OCI-LY7 (cell line): ENCODE results near the gene TBC1D20. TPM values are rescaled to one million over a fixed set of nuclear protein-coding genes. Genes with fewer than 3 reads are reported as not detected.

ENCODE experiments used
- BruUV-seq: library from RNA; stranded (reverse); fragments of 400-500 nt; replicated peaks from 2 replicates; lab custom pipeline; 2021; lab: Mats Ljungman, UMichigan
- CTCF ChIA-PET: fragments of 300-600 bp; sonication (Branson Sonifier 250); formaldehyde crosslinking; loops from one replicate; lab custom pipeline; 2022; ENCODE audit warnings: antibody characterized with exemption; ENCODE audit not compliant: unreplicated experiment; lab: Charles Lee
- POLR2A ChIA-PET: fragments of 300-600 bp; sonication (Branson Sonifier 250); formaldehyde crosslinking; loops from one replicate; lab custom pipeline; 2022; ENCODE audit warnings: antibody characterized with exemption; lab: Charles Lee
- DNase-seq: peaks from one replicate; pipeline ENCODE4 v3.0.0-alpha.2; 2015; ENCODE audit warnings: low spot score
- H2AFZ ChIP-seq: fragments of 200-600 bp; sonication (generic), shearing (Covaris generic); 2 replicates; pipeline ENCODE4 v1.6.1; 2014; ENCODE audit warnings: mild to moderate bottlenecking, antibody characterized with exemption, low read length, moderate library complexity
- H3K27ac ChIP-seq: fragments of 200-600 bp; sonication (generic); 2 replicates; pipeline ENCODE4 v1.5.1; 2014; ENCODE audit warnings: mixed run types, low read depth, mild to moderate bottlenecking, moderate library complexity, low read length, inconsistent platforms; ENCODE audit not compliant: poor library complexity, severe bottlenecking
- H3K36me3 ChIP-seq: fragments of 200-600 bp; sonication (generic); 2 replicates; pipeline ENCODE4 v1.6.1; 2014; ENCODE audit warnings: mild to moderate bottlenecking, antibody characterized with exemption, low read length, moderate library complexity, mixed read lengths; ENCODE audit not compliant: insufficient read depth
- H3K4me1 ChIP-seq: fragments of 200-600 bp; sonication (generic); 2 replicates; pipeline ENCODE4 v1.5.1; 2014; ENCODE audit warnings: mild to moderate bottlenecking, low read length; ENCODE audit not compliant: insufficient read depth, poor library complexity, severe bottlenecking
- H3K4me2 ChIP-seq: fragments of 200-600 bp; sonication (generic); 2 replicates; pipeline ENCODE4 v1.6.1; 2014; ENCODE audit warnings: mild to moderate bottlenecking, low read length
- H3K4me3 ChIP-seq: fragments of 200-600 bp; sonication (generic); 2 replicates; pipeline ENCODE4 v1.5.1; 2014; ENCODE audit warnings: mild to moderate bottlenecking, low read depth, low read length; ENCODE audit not compliant: poor library complexity, severe bottlenecking
- H3K79me2 ChIP-seq: fragments of 200-600 bp; sonication (generic); 2 replicates; pipeline ENCODE4 v1.6.1; 2016; ENCODE audit warnings: low read depth, mild to moderate bottlenecking, low read length, moderate library complexity, mixed read lengths; ENCODE audit not compliant: insufficient read depth
- H3K9me2 ChIP-seq: fragments of 200-600 bp; sonication (generic); 2 replicates; pipeline ENCODE4 v1.6.1; 2016; ENCODE audit warnings: mild to moderate bottlenecking, low read length, mixed read lengths; ENCODE audit not compliant: insufficient read depth
- H3K9me3 ChIP-seq: fragments of 200-600 bp; sonication (generic); 2 replicates; pipeline ENCODE4 v1.6.1; 2014; ENCODE audit warnings: mild to moderate bottlenecking, mixed run types, low read length, mixed read lengths
- H4K20me1 ChIP-seq: fragments of 200-600 bp; sonication (generic); 2 replicates; pipeline ENCODE4 v1.6.1; 2014; ENCODE audit warnings: mild to moderate bottlenecking, antibody characterized with exemption, low read length, moderate library complexity, mixed read lengths; ENCODE audit not compliant: insufficient read depth
- EZH2phosphoT487 ChIP-seq: fragments of 200-600 bp; sonication (generic); IDR thresholded peaks from 2 replicates; pipeline ENCODE4 v1.6.1; 2018; ENCODE audit warnings: low read depth, borderline replicate concordance, mild to moderate bottlenecking, mixed run types, antibody characterized with exemption, low read length, moderate library complexity, mixed read lengths
- intact Hi-C: fragments of 100-400 bp; cut with micrococcal nuclease; formaldehyde crosslinking; loops from one replicate; pipeline ENCODE4 v1.10.0; 2022; ENCODE audit not compliant: unreplicated experiment
- total RNA-seq, 2 experiments: library from RNA; depleted of rRNA in 1 of 2; stranded (reverse); fragments of >200 nt in 1 of 2; shearing (Covaris generic) in 1 of 2; gene quantifications; 2 replicates each; pipeline ENCODE4 v1.2.3, GENCODE V29; 2014 to 2022
- TF ChIP-seq, protein P1 (sequence below): fragments of 200-600 bp; sonication (generic); conservative IDR thresholded peaks from 2 replicates; pipeline ENCODE4 v1.5.1; 2014; ENCODE audit warnings: mild to moderate bottlenecking, antibody characterized with exemption, low read length, moderate library complexity, mixed read lengths

TBC1D20 gene
- total RNA-seq, 2 experiments from 2014 or later, result 17.4 to 20.8 TPM

DNA sequence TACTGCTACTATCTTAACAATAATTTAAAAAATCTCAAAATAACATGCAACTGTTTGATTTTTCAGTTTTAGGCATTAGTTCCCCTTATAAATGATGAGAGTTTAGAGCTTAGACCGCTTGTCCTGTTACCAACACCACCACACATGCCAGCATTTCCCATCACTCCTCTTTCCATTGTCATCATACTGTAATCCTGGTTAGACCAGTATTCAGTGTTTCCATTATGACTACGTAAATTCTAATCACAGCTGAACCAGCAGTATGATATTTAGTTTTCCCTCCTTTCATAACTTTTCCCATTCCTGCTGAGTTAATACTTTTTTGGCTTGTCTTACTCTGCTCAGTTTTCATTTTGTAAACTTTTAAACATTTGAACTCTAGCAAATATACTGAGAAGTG, 12.2 kb upstream of the TBC1D20 start:
- Histone ChIP-seq H3K4me1 (no peaks in the 10 kb centered on the region), H3K27ac (no peak overlapping the region), H3K9me3 (no peaks in the 10 kb centered on the region; the same call in 1 of the 2 replicates), H4K20me1 (no peaks in the 10 kb centered on the region), H3K79me2 (no peaks in the 10 kb centered on the region), H3K36me3 (peaks cover 53% of the 10 kb centered on the region), H2AFZ (no peak overlapping the region), H3K9me2 (no peaks in the 10 kb centered on the region), H3K4me3 (no peak overlapping the region), H3K4me2 (no peak overlapping the region)
- POLR2A ChIA-PET, result no interaction called here
- CTCF ChIA-PET, result no interaction called here
- TF ChIP-seq, protein P1, sequence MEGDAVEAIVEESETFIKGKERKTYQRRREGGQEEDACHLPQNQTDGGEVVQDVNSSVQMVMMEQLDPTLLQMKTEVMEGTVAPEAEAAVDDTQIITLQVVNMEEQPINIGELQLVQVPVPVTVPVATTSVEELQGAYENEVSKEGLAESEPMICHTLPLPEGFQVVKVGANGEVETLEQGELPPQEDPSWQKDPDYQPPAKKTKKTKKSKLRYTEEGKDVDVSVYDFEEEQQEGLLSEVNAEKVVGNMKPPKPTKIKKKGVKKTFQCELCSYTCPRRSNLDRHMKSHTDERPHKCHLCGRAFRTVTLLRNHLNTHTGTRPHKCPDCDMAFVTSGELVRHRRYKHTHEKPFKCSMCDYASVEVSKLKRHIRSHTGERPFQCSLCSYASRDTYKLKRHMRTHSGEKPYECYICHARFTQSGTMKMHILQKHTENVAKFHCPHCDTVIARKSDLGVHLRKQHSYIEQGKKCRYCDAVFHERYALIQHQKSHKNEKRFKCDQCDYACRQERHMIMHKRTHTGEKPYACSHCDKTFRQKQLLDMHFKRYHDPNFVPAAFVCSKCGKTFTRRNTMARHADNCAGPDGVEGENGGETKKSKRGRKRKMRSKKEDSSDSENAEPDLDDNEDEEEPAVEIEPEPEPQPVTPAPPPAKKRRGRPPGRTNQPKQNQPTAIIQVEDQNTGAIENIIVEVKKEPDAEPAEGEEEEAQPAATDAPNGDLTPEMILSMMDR, result no peak
- no TSS peak for BruUV-seq
- intact Hi-C loops, result no loop called here
- DNase-seq, result no peak

DNA sequence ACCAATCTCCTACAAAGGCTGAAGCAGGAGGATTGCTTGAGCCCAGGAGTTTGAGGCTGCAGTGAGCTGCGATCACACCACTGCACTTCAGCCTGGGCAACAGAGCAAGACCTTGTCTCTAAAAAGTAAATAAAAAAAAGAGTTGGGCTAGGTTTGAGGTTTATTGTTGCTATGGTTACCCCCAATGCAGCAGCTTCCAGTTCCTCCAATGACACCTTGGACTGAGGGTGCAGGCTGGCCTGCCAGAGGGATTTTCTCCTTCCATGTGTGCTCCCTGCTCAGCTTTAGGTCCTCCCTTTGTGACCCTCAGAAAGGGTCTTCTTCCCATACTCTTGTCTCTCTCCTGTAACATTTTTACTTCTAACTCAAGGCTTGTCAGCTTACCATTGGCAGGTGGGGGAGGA, 10.6 kb upstream of the TBC1D20 start:
- Histone ChIP-seq H3K27ac (no peak overlapping the region), H3K9me2 (no peaks in the 10 kb centered on the region), H3K4me2 (no peak overlapping the region), H2AFZ (no peak overlapping the region), H3K9me3 (peaks cover 6% of the 10 kb centered on the region), H3K79me2 (no peaks in the 10 kb centered on the region), H3K4me1 (no peaks in the 10 kb centered on the region), H3K4me3 (no peak overlapping the region), H4K20me1 (no peaks in the 10 kb centered on the region), H3K36me3 (peaks cover 38% of the 10 kb centered on the region)
- intact Hi-C loops, result no loop called here
- no TSS peak for BruUV-seq
- POLR2A ChIA-PET, result interaction anchor here (0.6 kb wide), 1 partner anchor 15 kb away, joined by 3 read pairs; no protein-coding TSS in a partner anchor
- DNase-seq, result no peak
- no peak for TF ChIP-seq EZH2phosphoT487
- TF ChIP-seq, protein P1, result no peak
- CTCF ChIA-PET, result no interaction called here

DNA sequence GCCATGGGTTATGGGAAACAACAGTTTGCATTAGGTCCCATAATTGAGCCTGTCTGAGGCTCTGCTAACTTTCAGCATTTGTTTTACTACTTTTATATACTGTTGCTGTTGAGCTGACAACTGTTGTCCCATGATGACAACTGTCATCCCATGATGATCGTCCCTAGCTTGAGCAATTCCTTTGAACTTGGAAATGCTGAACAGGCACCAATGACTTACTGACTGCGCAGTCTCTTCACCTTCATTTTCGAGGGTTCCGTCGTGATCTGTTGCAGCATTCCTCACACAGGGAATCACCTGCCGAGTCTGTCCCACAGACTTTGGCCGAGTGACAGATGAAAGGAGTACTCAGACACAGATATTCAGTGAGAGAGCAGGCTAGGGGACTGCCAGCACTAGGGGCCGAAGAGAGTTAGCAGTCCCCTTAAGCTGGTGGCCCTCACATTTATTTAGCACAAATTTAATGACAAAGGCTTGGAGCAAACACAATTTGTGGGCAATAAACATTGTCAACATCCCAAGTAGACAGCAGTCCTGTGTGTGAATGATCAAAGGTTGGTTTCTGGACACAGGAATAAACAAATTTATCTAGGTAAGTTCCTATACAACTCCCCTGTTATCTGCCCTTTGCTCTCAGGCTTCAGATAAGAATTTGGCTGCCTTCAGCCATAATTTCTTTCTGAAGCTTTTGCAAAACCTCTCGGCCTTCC, 10.0 kb upstream of the TBC1D20 start:
- H3K36me3 ChIP-seq, result peaks cover 32% of the 10 kb centered on the region
- no peaks in the 10 kb centered on the region for H3K79me2 ChIP-seq
- intact Hi-C loops, result no loop called here
- POLR2A ChIA-PET, result interaction anchor here (0.6 kb wide), 2 partner anchors 15 to 99 kb away, joined by 3 to 4 read pairs; no protein-coding TSS in a partner anchor
- no peak overlapping the region for H3K4me3 ChIP-seq
- H4K20me1 ChIP-seq, result no peaks in the 10 kb centered on the region
- no peaks in the 10 kb centered on the region for H3K9me2 ChIP-seq
- H3K4me1 ChIP-seq, result no peaks in the 10 kb centered on the region
- DNase-seq, result no peak
- H3K4me2 ChIP-seq, result no peak overlapping the region
- no peak overlapping the region for H2AFZ ChIP-seq
- H3K9me3 ChIP-seq, result peaks cover 9% of the 10 kb centered on the region
- no peak for TF ChIP-seq EZH2phosphoT487
- TF ChIP-seq, protein P1, result no peak
- CTCF ChIA-PET, result no interaction called here
- no peak overlapping the region for H3K27ac ChIP-seq
- no TSS peak for BruUV-seq
